SK-N-SH treated with all-trans-retinoic acid at 6 μM for 48 hours (cell line): ENCODE data around the gene ARAP2.

Experiments
- ARNTL ChIP-seq: fragments of 450-650 bp; formaldehyde crosslinking; IDR thresholded peaks from 2 replicates; pipeline ENCODE4 v1.5.0; 2020; ENCODE audit warnings: low read depth, mild to moderate bottlenecking, moderate library complexity, borderline replicate concordance
- CSDC2 ChIP-seq: fragments of 250-450 bp; sonication (Bioruptor Pico); IDR thresholded peaks from 2 replicates; pipeline ENCODE4 v1.5.0; 2020; ENCODE audit warnings: mild to moderate bottlenecking, moderate library complexity
- CSRNP3 ChIP-seq: fragments of 250-450 bp; sonication (Bioruptor Pico); IDR thresholded peaks from 2 replicates; pipeline ENCODE4 v1.5.1; 2021; ENCODE audit warnings: mild to moderate bottlenecking, moderate library complexity
- GLIS3 ChIP-seq: fragments of 250-450 bp; sonication (Bioruptor Pico); IDR thresholded peaks from 2 replicates; pipeline ENCODE4 v1.5.0; 2020; ENCODE audit warnings: mild to moderate bottlenecking, moderate library complexity
- OSR1 ChIP-seq: fragments of 250-450 bp; sonication (Bioruptor Pico); IDR thresholded peaks from 2 replicates; pipeline ENCODE4 v1.8.0; 2022; ENCODE audit warnings: moderate library complexity, mild to moderate bottlenecking, inconsistent platforms
- PPARA ChIP-seq: fragments of 250-450 bp; sonication (Bioruptor Pico); IDR thresholded peaks from 2 replicates; pipeline ENCODE4 v1.5.0; 2020; ENCODE audit warnings: mild to moderate bottlenecking, borderline replicate concordance
- RARB ChIP-seq: fragments of 250-450 bp; sonication (Bioruptor Pico); IDR thresholded peaks from 2 replicates; pipeline ENCODE4 v1.8.0; 2021; ENCODE audit warnings: mild to moderate bottlenecking, moderate library complexity
- TCF4 ChIP-seq: fragments of 250-450 bp; sonication (Bioruptor Pico); IDR thresholded peaks from 2 replicates; pipeline ENCODE4 v1.8.0; 2021; ENCODE audit warnings: mild to moderate bottlenecking, moderate library complexity, borderline replicate concordance
- ZFP3 ChIP-seq: fragments of 250-450 bp; sonication (Bioruptor Pico); IDR thresholded peaks from 2 replicates; pipeline ENCODE4 v1.5.0; 2020; ENCODE audit warnings: mild to moderate bottlenecking, moderate library complexity
- ZFP30 ChIP-seq: fragments of 450-650 bp; formaldehyde crosslinking; IDR thresholded peaks from 2 replicates; pipeline ENCODE4 v1.5.0; 2022; ENCODE audit warnings: mild to moderate bottlenecking, moderate library complexity
- ZNF565 ChIP-seq: fragments of 450-650 bp; formaldehyde crosslinking; conservative IDR thresholded peaks from 2 replicates; pipeline ENCODE4 v1.5.0; 2020; ENCODE audit warnings: low read depth, mild to moderate bottlenecking, moderate library complexity
- ZNF8 ChIP-seq: fragments of 450-650 bp; formaldehyde crosslinking; IDR thresholded peaks from 2 replicates; pipeline ENCODE4 v1.5.0; 2020; ENCODE audit warnings: mild to moderate bottlenecking, moderate library complexity
- TF ChIP-seq, protein P1 (sequence below): fragments of 250-450 bp; sonication (Bioruptor Pico); IDR thresholded peaks from 2 replicates; pipeline ENCODE4 v1.5.1; 2020; ENCODE audit warnings: low read depth, mild to moderate bottlenecking, moderate library complexity
- TF ChIP-seq, protein P2 (sequence below): fragments of 250-450 bp; sonication (Bioruptor Pico); IDR thresholded peaks from 2 replicates; pipeline ENCODE4 v1.8.0; 2020; ENCODE audit warnings: mild to moderate bottlenecking, moderate library complexity, borderline replicate concordance

GRCh38 chr4:36183665-36184393, 60.5 kb downstream of the ARAP2 start:
- TF ChIP-seq PPARA (CRISPR knock-in tag) (no peak), OSR1 (CRISPR knock-in tag) (no peak), ZFP3 (no peak), CSDC2 (CRISPR knock-in tag) (no peak), GLIS3 (CRISPR knock-in tag) (no peak), ARNTL (CRISPR knock-in tag) (no peak), ZNF565 (CRISPR knock-in tag) (no peak), TCF4 (no peak), CSRNP3 (CRISPR knock-in tag) (no peak), ZFP30 (CRISPR knock-in tag) (no peak), RARB (CRISPR knock-in tag) (no peak), ZNF8 (no peak)
- TF ChIP-seq, protein P1, sequence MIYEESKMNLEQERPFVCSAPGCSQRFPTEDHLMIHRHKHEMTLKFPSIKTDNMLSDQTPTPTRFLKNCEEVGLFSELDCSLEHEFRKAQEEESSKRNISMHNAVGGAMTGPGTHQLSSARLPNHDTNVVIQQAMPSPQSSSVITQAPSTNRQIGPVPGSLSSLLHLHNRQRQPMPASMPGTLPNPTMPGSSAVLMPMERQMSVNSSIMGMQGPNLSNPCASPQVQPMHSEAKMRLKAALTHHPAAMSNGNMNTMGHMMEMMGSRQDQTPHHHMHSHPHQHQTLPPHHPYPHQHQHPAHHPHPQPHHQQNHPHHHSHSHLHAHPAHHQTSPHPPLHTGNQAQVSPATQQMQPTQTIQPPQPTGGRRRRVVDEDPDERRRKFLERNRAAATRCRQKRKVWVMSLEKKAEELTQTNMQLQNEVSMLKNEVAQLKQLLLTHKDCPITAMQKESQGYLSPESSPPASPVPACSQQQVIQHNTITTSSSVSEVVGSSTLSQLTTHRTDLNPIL (CRISPR knock-in tag), result no peak
- TF ChIP-seq, protein P2, sequence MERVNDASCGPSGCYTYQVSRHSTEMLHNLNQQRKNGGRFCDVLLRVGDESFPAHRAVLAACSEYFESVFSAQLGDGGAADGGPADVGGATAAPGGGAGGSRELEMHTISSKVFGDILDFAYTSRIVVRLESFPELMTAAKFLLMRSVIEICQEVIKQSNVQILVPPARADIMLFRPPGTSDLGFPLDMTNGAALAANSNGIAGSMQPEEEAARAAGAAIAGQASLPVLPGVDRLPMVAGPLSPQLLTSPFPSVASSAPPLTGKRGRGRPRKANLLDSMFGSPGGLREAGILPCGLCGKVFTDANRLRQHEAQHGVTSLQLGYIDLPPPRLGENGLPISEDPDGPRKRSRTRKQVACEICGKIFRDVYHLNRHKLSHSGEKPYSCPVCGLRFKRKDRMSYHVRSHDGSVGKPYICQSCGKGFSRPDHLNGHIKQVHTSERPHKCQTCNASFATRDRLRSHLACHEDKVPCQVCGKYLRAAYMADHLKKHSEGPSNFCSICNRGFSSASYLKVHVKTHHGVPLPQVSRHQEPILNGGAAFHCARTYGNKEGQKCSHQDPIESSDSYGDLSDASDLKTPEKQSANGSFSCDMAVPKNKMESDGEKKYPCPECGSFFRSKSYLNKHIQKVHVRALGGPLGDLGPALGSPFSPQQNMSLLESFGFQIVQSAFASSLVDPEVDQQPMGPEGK (CRISPR knock-in tag), result no peak
